NCI-H146 treated with DMSO at 0.1 percent for 48 hours (cell line): ENCODE data around the gene TNFRSF18.
A peak's percentile ranks its signal among the peaks of the same experiment; 100 is the strongest.

Source experiments
- DNase-seq: peaks from one replicate; lab custom pipeline; 2025; ENCODE audit not compliant: unreplicated experiment; lab: John Stamatoyannopoulos, UW

TNFRSF18 gene

DNA sequence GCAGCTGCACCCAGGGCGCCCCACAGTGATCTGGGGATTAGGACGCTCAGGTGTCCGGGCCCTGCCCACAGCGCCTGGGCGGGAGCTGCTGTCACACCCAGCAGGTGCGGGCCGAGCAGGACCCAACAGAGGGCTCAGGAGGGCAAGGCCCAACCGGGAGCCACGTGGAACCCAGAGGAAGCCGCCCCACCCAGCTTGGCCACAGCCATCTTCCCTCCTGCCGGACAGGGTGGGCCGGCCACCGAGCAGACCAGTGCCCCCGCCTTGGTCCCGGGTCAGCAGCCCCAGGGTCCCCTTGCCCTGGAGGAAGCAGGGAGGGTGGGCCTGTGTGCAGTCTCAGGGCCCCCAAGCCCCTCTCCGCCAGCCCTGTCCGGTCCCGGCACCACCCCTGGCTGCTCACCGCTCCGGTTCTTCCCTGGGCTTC lies 39.0 kb downstream of the TNFRSF18 start:
- DNase-seq = no peak

DNA sequence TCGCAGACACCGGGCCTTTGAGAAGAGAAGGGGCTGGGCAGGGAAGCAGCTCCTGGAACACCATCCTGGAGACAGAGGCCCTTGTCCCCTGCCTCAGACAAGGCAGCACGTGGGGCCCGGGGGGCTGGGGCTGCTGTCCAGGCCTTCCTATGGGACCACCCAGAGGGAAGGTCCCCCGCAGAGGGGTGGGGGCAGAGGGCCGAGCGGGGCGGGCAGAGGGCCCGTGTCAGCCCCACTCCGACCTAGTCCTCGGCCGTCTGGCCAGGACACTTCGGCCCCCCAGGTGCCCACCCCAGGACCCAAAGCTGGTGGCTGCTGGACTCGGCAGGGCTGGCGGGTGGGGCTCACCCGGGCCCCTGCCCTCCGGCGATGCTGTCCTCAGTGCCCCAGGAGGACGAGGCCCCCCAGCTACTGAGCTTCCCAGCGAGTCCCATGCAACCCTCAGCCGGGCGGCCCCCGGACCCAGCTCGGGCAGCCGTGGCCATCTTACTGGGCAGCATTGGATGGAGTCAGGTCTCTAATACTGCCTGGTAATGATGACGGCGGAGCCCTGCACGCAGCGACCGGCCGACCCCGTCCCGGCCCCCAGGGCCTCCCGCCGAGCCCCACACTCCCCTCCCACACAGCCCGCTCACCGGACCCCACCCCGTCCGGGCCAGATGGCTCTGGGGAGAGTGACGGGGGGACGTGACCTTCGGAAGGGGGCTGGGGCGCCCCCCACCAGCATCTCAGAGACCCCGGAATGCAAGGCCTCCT lies 39.6 kb downstream of the TNFRSF18 start:
- no peak for DNase-seq

- DNase-seq = no peak
Observed at GRCh38 chr1:1165900-1166421, 40.4 kb downstream of the TNFRSF18 start.

- DNase-seq = no peak
Observed at GRCh38 chr1:1165485-1165884, 40.9 kb downstream of the TNFRSF18 start.

GRCh38 chr1:1164701-1165451 lies 41.5 kb downstream of the TNFRSF18 start:
- DNase-seq = no peak

GRCh38 chr1:1164361-1164700 lies 42.1 kb downstream of the TNFRSF18 start:
- no peak for DNase-seq

- no peak for DNase-seq
Observed at GRCh38 chr1:1163538-1164070, 42.8 kb downstream of the TNFRSF18 start.

- peak; percentile 86 for DNase-seq
Observed at GRCh38 chr1:1162597-1163537, 43.5 kb downstream of the TNFRSF18 start.

- no peak for DNase-seq
Observed at GRCh38 chr1:1161683-1162079, 44.7 kb downstream of the TNFRSF18 start.

DNA sequence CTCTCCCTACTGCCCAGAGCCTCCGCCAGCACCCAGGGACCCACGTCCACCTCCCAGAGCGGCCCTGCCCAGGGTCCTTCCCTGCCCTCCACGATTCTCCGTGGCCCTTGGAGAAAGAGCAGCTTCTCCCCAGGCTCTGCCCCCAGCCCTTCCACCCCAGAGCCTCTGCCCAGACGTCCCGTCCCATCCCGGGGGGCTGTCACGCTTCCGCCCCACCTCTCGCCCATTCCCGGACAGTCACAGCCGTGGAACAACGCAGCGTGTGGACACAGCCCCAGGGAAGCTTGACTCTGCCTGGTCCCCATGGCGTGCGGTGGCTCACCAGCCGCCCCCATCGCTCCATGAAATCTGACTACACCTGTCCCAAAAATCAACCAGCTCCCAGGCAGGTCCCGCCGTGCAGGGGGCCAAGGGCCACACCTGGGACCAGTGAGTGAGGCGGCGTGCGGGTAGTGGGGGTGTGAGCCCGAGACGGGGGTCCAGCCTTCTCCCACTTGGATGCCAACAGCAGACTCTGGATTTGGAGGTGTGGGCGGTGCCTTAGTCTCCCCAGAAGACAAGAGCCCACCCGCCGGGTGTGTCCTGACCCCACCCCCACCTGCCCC lies 45.2 kb downstream of the TNFRSF18 start:
- no peak for DNase-seq

DNA sequence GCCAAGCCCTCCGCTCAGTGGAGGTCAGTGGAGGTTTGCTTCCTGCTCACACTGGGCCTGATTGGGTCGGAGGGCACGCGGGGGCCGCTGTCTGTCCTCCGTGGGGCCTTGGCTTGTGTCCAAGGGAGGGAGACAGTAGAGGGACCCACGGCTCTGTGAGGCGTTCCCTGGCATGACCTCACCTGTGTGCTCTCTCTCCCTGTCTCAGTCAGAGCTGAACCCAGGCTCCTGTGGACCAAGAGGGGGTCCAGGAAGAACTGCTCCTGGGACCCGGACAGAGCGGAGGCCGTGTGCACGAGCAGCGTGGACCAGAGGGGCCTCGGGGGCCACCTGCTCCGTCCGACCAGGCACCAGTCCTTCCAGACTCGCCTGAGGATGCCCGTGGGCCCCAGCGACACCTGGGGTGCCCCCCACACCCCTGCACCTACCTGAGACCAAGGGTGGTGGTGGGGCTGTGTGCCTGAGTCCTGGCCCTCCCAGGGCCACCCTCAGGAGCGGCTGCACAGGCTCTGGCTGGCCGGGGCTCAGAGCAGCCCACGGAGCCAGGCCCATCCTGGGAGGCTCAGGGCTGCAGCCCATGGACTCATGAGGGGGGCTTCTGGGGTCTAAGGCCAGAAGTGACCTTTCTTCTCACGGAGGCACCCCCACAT lies 46.0 kb downstream of the TNFRSF18 start:
- DNase-seq = no peak

GRCh38 chr1:1157914-1158710 lies 48.3 kb downstream of the TNFRSF18 start:
- DNase-seq = peak; percentile 25

DNA sequence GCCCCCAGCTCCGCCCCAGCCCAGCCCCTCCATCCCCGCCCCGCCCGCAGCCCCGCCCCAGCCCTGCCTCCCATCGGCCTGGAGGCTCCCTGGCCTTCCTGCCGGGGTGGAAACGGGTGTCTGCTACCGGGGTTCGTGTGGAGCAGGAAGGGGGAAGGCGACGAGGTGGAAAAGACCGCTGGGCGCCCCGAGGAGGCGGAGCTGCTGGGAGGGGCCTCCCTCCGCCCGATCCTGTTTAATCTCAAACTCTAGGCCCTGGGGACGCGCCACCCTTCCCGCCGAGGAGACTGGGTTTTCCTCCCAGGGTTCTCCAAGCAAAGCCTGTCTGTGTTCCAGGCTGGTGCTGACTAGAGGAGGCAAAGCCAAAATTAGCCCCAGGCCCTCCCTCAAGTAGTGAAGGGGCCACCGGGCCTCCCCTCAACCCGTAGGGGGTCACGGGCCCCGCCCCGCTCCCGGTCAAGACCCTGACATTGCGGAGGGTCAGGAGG lies 48.9 kb downstream of the TNFRSF18 start:
- peak; percentile 60 for DNase-seq

DNA sequence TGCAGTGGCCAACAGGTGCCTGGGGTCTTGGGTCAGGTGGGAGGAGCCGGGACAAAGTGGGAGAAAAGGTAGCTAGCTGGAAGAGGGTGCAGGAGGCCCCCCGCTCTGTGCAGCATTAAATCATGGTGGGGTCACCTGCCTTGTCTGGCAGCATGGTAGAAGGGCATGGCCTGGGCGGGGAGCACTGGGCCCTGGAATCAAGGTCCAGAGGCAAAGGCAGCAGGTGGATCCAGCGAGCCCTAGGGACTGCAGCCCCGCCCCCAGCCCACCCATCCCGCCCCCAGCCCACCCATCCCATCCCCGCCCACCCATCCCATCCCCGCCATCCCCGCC lies 49.4 kb downstream of the TNFRSF18 start:
- no peak for DNase-seq

GRCh38 chr1:1156140-1157032 lies 50.0 kb downstream of the TNFRSF18 start:
- DNase-seq = no peak

GRCh38 chr1:1155258-1155657 lies 51.1 kb downstream of the TNFRSF18 start:
- DNase-seq = no peak

DNA sequence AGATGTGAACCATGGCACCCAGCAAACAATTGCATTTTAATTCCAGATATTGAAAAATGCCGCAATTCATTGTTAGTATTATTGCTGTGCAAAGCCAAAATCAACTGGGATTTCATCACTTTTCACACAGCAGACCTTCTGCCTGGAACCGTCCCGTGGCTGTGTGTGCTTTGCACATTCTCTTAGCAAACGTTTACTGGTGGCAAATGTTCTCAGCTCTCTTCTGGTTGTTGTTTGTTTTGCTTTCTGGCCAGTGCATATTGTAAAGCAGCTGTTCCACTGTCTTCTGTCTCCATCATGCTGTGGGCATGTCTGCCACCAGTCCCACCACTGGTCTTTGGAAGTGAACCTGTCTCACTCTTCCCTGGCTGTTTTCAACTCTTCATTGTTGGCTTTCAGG lies 52.5 kb downstream of the TNFRSF18 start:
- no peak for DNase-seq
